HG03175 (cell line): ENCODE results near the gene ATP11B.
"Not testable (repeated sequence)": the region's sequence is repeated elsewhere in the genome, so short reads cannot be mapped to it uniquely, and the experiment has no call there.

ENCODE experiments used
- ATAC-seq: cut with Tn5 transposase; IDR thresholded peaks from one replicate; pipeline ENCODE4 v1.9.1; 2021; ENCODE audit warnings: mild to moderate bottlenecking, moderate library complexity; ENCODE audit not compliant: unreplicated experiment

ATP11B gene

GRCh38 chr3:182824957-182825356, 31.7 kb downstream of the ATP11B start:
- no peak for ATAC-seq

GRCh38 chr3:182829761-182830405, 36.6 kb downstream of the ATP11B start:
- no peak for ATAC-seq

GRCh38 chr3:182837855-182838454, 44.7 kb downstream of the ATP11B start:
- no peak for ATAC-seq

- ATAC-seq = no peak
Observed at GRCh38 chr3:182843478-182843877, 50.2 kb downstream of the ATP11B start.

- no peak for ATAC-seq
Observed at GRCh38 chr3:182848906-182849305, 55.6 kb downstream of the ATP11B start.

- no peak for ATAC-seq
Observed at GRCh38 chr3:182855076-182855475, 61.8 kb downstream of the ATP11B start.

- no peak for ATAC-seq
Observed at GRCh38 chr3:182861348-182861747, 68.0 kb downstream of the ATP11B start.

GRCh38 chr3:182862159-182862860, 69.0 kb downstream of the ATP11B start:
- ATAC-seq = no peak

GRCh38 chr3:182869059-182869458, 75.8 kb downstream of the ATP11B start:
- no peak for ATAC-seq

- ATAC-seq = not testable (repeated sequence)
Observed at GRCh38 chr3:182870917-182871316, 77.6 kb downstream of the ATP11B start.

GRCh38 chr3:182879031-182879611, 85.8 kb downstream of the ATP11B start:
- ATAC-seq = no peak

- ATAC-seq = no peak
Observed at GRCh38 chr3:182886497-182886896, 93.2 kb downstream of the ATP11B start.

GRCh38 chr3:182889948-182890629, 96.8 kb downstream of the ATP11B start:
- no peak for ATAC-seq

GRCh38 chr3:182891364-182891763, 98.1 kb downstream of the ATP11B start:
- no peak for ATAC-seq

GRCh38 chr3:182892226-182892625, 98.9 kb downstream of the ATP11B start:
- ATAC-seq = no peak

- ATAC-seq = no peak
Observed at GRCh38 chr3:182895513-182896112, 102.3 kb downstream of the ATP11B start.

GRCh38 chr3:182896553-182896952, 103.2 kb downstream of the ATP11B start:
- ATAC-seq = no peak

- no peak for ATAC-seq
Observed at GRCh38 chr3:182902236-182902635, 108.9 kb downstream of the ATP11B start.

GRCh38 chr3:182904164-182904563, 110.9 kb downstream of the ATP11B start:
- ATAC-seq = no peak

- no peak for ATAC-seq
Observed at GRCh38 chr3:182905623-182906022, 112.3 kb downstream of the ATP11B start.

- ATAC-seq = no peak
Observed at GRCh38 chr3:182906036-182906435, 112.7 kb downstream of the ATP11B start.
